Fibroblast of lung (primary cell): ENCODE measurements around the gene ORC1.

Source experiments
- EZH2 ChIP-seq: IDR thresholded peaks from 2 replicates; pipeline ENCODE4 v1.5.1; 2012; ENCODE audit warnings: low read length, control low read depth, mild to moderate bottlenecking; ENCODE audit errors: missing control alignments
- TF ChIP-seq, protein P1 (sequence below), 2 donors: IDR thresholded peaks in 1 of 2; conservative IDR thresholded peaks in 1 of 2; 1 replicate in 1 of 2; 2 replicates in 1 of 2; pipeline ENCODE4 v1.5.1; 2011 to 2012; ENCODE audit warnings: low read length in 2 of 2, control low read depth in 1 of 2, inconsistent platforms in 1 of 2, low read depth in 1 of 2, mild to moderate bottlenecking in 1 of 2

GRCh38 chr1:52366517-52366827, 37.8 kb downstream of the ORC1 start:
- TF ChIP-seq, protein P1, sequence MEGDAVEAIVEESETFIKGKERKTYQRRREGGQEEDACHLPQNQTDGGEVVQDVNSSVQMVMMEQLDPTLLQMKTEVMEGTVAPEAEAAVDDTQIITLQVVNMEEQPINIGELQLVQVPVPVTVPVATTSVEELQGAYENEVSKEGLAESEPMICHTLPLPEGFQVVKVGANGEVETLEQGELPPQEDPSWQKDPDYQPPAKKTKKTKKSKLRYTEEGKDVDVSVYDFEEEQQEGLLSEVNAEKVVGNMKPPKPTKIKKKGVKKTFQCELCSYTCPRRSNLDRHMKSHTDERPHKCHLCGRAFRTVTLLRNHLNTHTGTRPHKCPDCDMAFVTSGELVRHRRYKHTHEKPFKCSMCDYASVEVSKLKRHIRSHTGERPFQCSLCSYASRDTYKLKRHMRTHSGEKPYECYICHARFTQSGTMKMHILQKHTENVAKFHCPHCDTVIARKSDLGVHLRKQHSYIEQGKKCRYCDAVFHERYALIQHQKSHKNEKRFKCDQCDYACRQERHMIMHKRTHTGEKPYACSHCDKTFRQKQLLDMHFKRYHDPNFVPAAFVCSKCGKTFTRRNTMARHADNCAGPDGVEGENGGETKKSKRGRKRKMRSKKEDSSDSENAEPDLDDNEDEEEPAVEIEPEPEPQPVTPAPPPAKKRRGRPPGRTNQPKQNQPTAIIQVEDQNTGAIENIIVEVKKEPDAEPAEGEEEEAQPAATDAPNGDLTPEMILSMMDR (conservative IDR thresholded peaks at IDR 0.05 in 1 of 2, IDR thresholded peaks at IDR 0.05 in 1 of 2; ENCODE audit: low read depth in 1 of 2, low read length in 2 of 2), result no peak
- no peak for TF ChIP-seq EZH2
